Measurements from ENCODE around the gene PMS1.
"Not testable (repeated sequence)": the region's sequence is repeated elsewhere in the genome, so short reads cannot be mapped to it uniquely, and the experiment has no call there.

Gene PMS1

GRCh38 chr2:189818249-189819038, 34.2 kb downstream of the PMS1 start:
- DNase-seq, result no peak

GRCh38 chr2:189819297-189819704, 35.1 kb downstream of the PMS1 start:
- no peak for DNase-seq

GRCh38 chr2:189821953-189822748, 37.9 kb downstream of the PMS1 start:
- DNase-seq, result no peak

- no peak for DNase-seq
Measured at GRCh38 chr2:189824694-189825396, 40.6 kb downstream of the PMS1 start.

GRCh38 chr2:189826039-189826438, 41.8 kb downstream of the PMS1 start:
- no peak for DNase-seq

- DNase-seq, result no peak
Measured at GRCh38 chr2:189829102-189829833, 45.0 kb downstream of the PMS1 start.

- no peak for DNase-seq
Measured at GRCh38 chr2:189830510-189830909, 46.3 kb downstream of the PMS1 start.

- DNase-seq, result no peak
Measured at GRCh38 chr2:189834059-189834458, 49.8 kb downstream of the PMS1 start.

GRCh38 chr2:189834642-189835041, 50.4 kb downstream of the PMS1 start:
- not testable (repeated sequence) for DNase-seq

- no peak for DNase-seq
Measured at GRCh38 chr2:189835855-189836558, 51.8 kb downstream of the PMS1 start.

GRCh38 chr2:189836644-189837043, 52.4 kb downstream of the PMS1 start:
- DNase-seq, result no peak

- DNase-seq, result no peak
Measured at GRCh38 chr2:189837326-189837725, 53.1 kb downstream of the PMS1 start.

GRCh38 chr2:189841019-189841418, 56.8 kb downstream of the PMS1 start:
- DNase-seq, result no peak

GRCh38 chr2:189848276-189848675, 64.0 kb downstream of the PMS1 start:
- DNase-seq, result no peak

- DNase-seq, result no peak
Measured at GRCh38 chr2:189849550-189849949, 65.3 kb downstream of the PMS1 start.

- no peak for DNase-seq
Measured at GRCh38 chr2:189851174-189851826, 67.0 kb downstream of the PMS1 start.

- DNase-seq, result no peak
Measured at GRCh38 chr2:189854187-189854586, 69.9 kb downstream of the PMS1 start.

- DNase-seq, result no peak
Measured at GRCh38 chr2:189854940-189855339, 70.7 kb downstream of the PMS1 start.

GRCh38 chr2:189858291-189858690, 74.0 kb downstream of the PMS1 start:
- DNase-seq, result no peak

GRCh38 chr2:189860161-189860560, 75.9 kb downstream of the PMS1 start:
- DNase-seq, result no peak

- no peak for DNase-seq
Measured at GRCh38 chr2:189862751-189863150, 78.5 kb downstream of the PMS1 start.

- DNase-seq, result no peak
Measured at GRCh38 chr2:189865826-189866225, 81.6 kb downstream of the PMS1 start.

Measured in NCI-H2227 treated with DMSO at 0.1 percent for 48 hours (cell line).